Measurements from ENCODE around the gene TMEM200C.
A peak's percentile ranks its signal among the peaks of the same experiment; 100 is the strongest.

TMEM200C gene

GRCh38 chr18:5899835-5900234 lies 4.5 kb upstream of the TMEM200C start:
- no peak for DNase-seq
- no peak for TF ChIP-seq CTCF (IDR thresholded peaks at IDR 0.05; ENCODE audit: low read depth, low read length)
- no peaks in the 10 kb centered on the region for H3K9me3 ChIP-seq (ENCODE audit: severe bottlenecking)

GRCh38 chr18:5895876-5896740 lies 786 bp upstream of the TMEM200C start:
- no peak overlapping the region for H3K27ac ChIP-seq
- TF ChIP-seq CTCF (IDR thresholded peaks at IDR 0.05; ENCODE audit: low read depth, low read length), result no peak
- peak overlapping the region; percentile 33 for H3K4me3 ChIP-seq (ENCODE audit: low read depth, low read length)
- no peaks in the 10 kb centered on the region for H3K36me3 ChIP-seq
- peak; percentile 23 for DNase-seq
- peaks cover 79% of the 10 kb centered on the region for H3K27me3 ChIP-seq (ENCODE audit: insufficient read depth, low read depth, severe bottlenecking)
- no peaks in the 10 kb centered on the region for H3K9me3 ChIP-seq (ENCODE audit: severe bottlenecking)

More at GRCh38 chr18:5899835-5900234, 4.5 kb upstream of the TMEM200C start:
- Histone ChIP-seq H3K36me3 (no peaks in the 10 kb centered on the region), H3K27me3 (ENCODE audit: insufficient read depth, low read depth, severe bottlenecking) (peaks cover 52% of the 10 kb centered on the region), H3K27ac (no peak overlapping the region), H3K4me3 (ENCODE audit: low read depth, low read length) (no peak overlapping the region)

- no peaks in the 10 kb centered on the region for H3K9me3 ChIP-seq (ENCODE audit: severe bottlenecking)
- TF ChIP-seq CTCF (IDR thresholded peaks at IDR 0.05; ENCODE audit: low read depth, low read length), result no peak
- H3K4me3 ChIP-seq (ENCODE audit: low read depth, low read length), result peak overlapping the region; percentile 22; the same call in 1 of the 2 replicates
- H3K27ac ChIP-seq, result no peak overlapping the region
- H3K36me3 ChIP-seq, result no peaks in the 10 kb centered on the region
- H3K27me3 ChIP-seq (ENCODE audit: insufficient read depth, low read depth, severe bottlenecking), result peaks cover 82% of the 10 kb centered on the region
- peak; percentile 8 for DNase-seq
Measured at GRCh38 chr18:5894611-5895298, 567 bp downstream of the TMEM200C start.

- no peak overlapping the region for H3K27ac ChIP-seq
- peaks cover 84% of the 10 kb centered on the region for H3K27me3 ChIP-seq (ENCODE audit: insufficient read depth, low read depth, severe bottlenecking)
- no peak for TF ChIP-seq CTCF (IDR thresholded peaks at IDR 0.05; ENCODE audit: low read depth, low read length)
- H3K9me3 ChIP-seq (ENCODE audit: severe bottlenecking), result no peaks in the 10 kb centered on the region
- DNase-seq, result no peak
- H3K4me3 ChIP-seq (ENCODE audit: low read depth, low read length), result no peak overlapping the region
- no peaks in the 10 kb centered on the region for H3K36me3 ChIP-seq
Measured at GRCh38 chr18:5893956-5894610, 1.2 kb downstream of the TMEM200C start.

- Histone ChIP-seq H3K4me3 (ENCODE audit: low read depth, low read length) (no peak overlapping the region), H3K36me3 (no peaks in the 10 kb centered on the region), H3K27ac (no peak overlapping the region), H3K9me3 (ENCODE audit: severe bottlenecking) (no peaks in the 10 kb centered on the region), H3K27me3 (ENCODE audit: insufficient read depth, low read depth, severe bottlenecking) (peaks cover 84% of the 10 kb centered on the region)
- DNase-seq, result no peak
- TF ChIP-seq CTCF (IDR thresholded peaks at IDR 0.05; ENCODE audit: low read depth, low read length), result no peak
Measured at GRCh38 chr18:5892823-5893431, 2.4 kb downstream of the TMEM200C start.
